HepG2 (cell line): Measurements from ENCODE around the gene NTN3. TPM values are rescaled to one million over a fixed set of nuclear protein-coding genes. Genes with fewer than 3 reads are reported as not detected.

Experiments
- ARID3A ChIP-seq: IDR thresholded peaks from 2 replicates; pipeline ENCODE4 v1.6.1; 2012; ENCODE audit warnings: low read depth, low read length, improper control_type of control experiment
- DMTF1 ChIP-seq: sonication (generic); formaldehyde crosslinking; IDR thresholded peaks from 2 replicates; pipeline ENCODE4 v1.4.0; 2020; ENCODE audit warnings: mild to moderate bottlenecking, missing genetic modification reagents
- GABPA ChIP-seq, 2 experiments: IDR thresholded peaks; 2 replicates each; pipeline ENCODE4 v1.6.1; 2011 to 2016; ENCODE audit warnings: low read depth in 2 of 2, low read length in 1 of 2, missing biosample characterization in 1 of 2, missing genetic modification characterization in 1 of 2
- MAF1 ChIP-seq: sonication (generic); formaldehyde crosslinking; IDR thresholded peaks from 2 replicates; pipeline ENCODE4 v1.5.0; 2020; ENCODE audit warnings: missing genetic modification reagents, borderline replicate concordance
- MLXIP ChIP-seq: sonication (generic); formaldehyde crosslinking; IDR thresholded peaks from 2 replicates; pipeline ENCODE4 v1.9.0; 2021; ENCODE audit warnings: missing genetic modification reagents, borderline replicate concordance
- PPARG ChIP-seq: conservative IDR thresholded peaks from 2 replicates; pipeline ENCODE4 v1.6.1; 2016; ENCODE audit warnings: missing biosample characterization, missing genetic modification reagents
- PRDM10 ChIP-seq: sonication (generic); formaldehyde crosslinking; IDR thresholded peaks from 2 replicates; pipeline ENCODE4 v1.4.0; 2020; ENCODE audit warnings: low read depth, missing genetic modification reagents
- RFX1 ChIP-seq: fragments of 450-650 bp; IDR thresholded peaks from 2 replicates; pipeline ENCODE4 v1.6.1; 2017
- SAFB2 ChIP-seq: sonication (generic); formaldehyde crosslinking; IDR thresholded peaks from 2 replicates; pipeline ENCODE4 v1.5.1; 2020; ENCODE audit warnings: missing genetic modification reagents, low read depth, mild to moderate bottlenecking, borderline replicate concordance
- SRF ChIP-seq: IDR thresholded peaks from 2 replicates; pipeline ENCODE4 v1.6.1; 2011; ENCODE audit warnings: mild to moderate bottlenecking, low read depth, low read length, moderate library complexity
- ZNF143 ChIP-seq: sonication (generic); formaldehyde crosslinking; IDR thresholded peaks from 2 replicates; pipeline ENCODE4 v1.4.0; 2020; ENCODE audit warnings: missing genetic modification reagents
- ZNF678 ChIP-seq: sonication (generic); formaldehyde crosslinking; IDR thresholded peaks from 2 replicates; pipeline ENCODE4 v1.4.0; 2020; ENCODE audit warnings: mild to moderate bottlenecking, missing genetic modification reagents
- ZNF709 ChIP-seq: sonication (generic); formaldehyde crosslinking; IDR thresholded peaks from 2 replicates; pipeline ENCODE4 v1.5.0; 2020; ENCODE audit warnings: mild to moderate bottlenecking, missing genetic modification reagents
- polyA plus RNA-seq, 8 experiments: library from polyadenylated mRNA; depleted of rRNA in 3 of 8; stranded (reverse) in 7 of 8; unstranded in 1 of 8; fragments of >200 nt; fragmentation: Illumina TruSeq in 4 of 8; extraction: Trizol in 4 of 8; gene quantifications; 2 replicates each; pipeline versions ENCODE4 v1.2.1 to v1.2.3, GENCODE V29; 2011 to 2016; ENCODE audit warnings: low read depth in 4 of 8, missing spikeins in 1 of 8, mixed read lengths in 1 of 8; ENCODE audit not compliant: insufficient read depth in 1 of 8
- total RNA-seq, 5 experiments: library from RNA; depleted of rRNA; stranded (reverse); fragments of >200 nt; fragmentation: Illumina TruSeq; extraction: Trizol; gene quantifications; 2 replicates each; pipeline ENCODE4 v1.2.3, GENCODE V29; 2016; ENCODE audit warnings: low read depth in 1 of 5
- TF ChIP-seq, protein P1 (sequence below): sonication (generic); formaldehyde crosslinking; conservative IDR thresholded peaks from 2 replicates; pipeline ENCODE4 v1.4.0; 2020; ENCODE audit warnings: missing genetic modification reagents
- TF ChIP-seq, protein P2 (sequence below): conservative IDR thresholded peaks from 2 replicates; pipeline ENCODE4 v1.6.1; 2018; ENCODE audit warnings: missing genetic modification reagents

NTN3 gene
- total and polyA plus RNA-seq, 2 of the 13 experiments (the other 11 are each of a cell fraction or from before 2014, with no cell fraction given) = 0.09 to 0.20 TPM

GRCh38 chr16:2520784-2521531, 49.9 kb downstream of the NTN3 start (continued):
- TF ChIP-seq, protein P1, sequence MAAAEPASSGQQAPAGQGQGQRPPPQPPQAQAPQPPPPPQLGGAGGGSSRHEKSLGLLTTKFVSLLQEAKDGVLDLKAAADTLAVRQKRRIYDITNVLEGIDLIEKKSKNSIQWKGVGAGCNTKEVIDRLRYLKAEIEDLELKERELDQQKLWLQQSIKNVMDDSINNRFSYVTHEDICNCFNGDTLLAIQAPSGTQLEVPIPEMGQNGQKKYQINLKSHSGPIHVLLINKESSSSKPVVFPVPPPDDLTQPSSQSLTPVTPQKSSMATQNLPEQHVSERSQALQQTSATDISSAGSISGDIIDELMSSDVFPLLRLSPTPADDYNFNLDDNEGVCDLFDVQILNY (CRISPR knock-in tag) = no peak
- TF ChIP-seq MAF1 (CRISPR knock-in tag) (no peak), ZNF143 (CRISPR knock-in tag) (no peak), GABPA (IDR thresholded peaks at IDR 0.05; ENCODE audit: low read depth, low read length) (no peak), GABPA (CRISPR knock-in tag; IDR thresholded peaks at IDR 0.05; ENCODE audit: low read depth) (0 out of 2 replicates have a peak, but pooled peaks have one; percentile 43), ARID3A (no peak), MLXIP (CRISPR knock-in tag) (no peak), SAFB2 (0 out of 2 replicates have a peak, but pooled peaks have one; percentile 7), DMTF1 (CRISPR knock-in tag) (no peak), ZNF709 (CRISPR knock-in tag) (no peak), PPARG (CRISPR knock-in tag) (no peak), SRF (no peak), RFX1 (no peak), PRDM10 (no peak), ZNF678 (no peak)
- TF ChIP-seq, protein P2, sequence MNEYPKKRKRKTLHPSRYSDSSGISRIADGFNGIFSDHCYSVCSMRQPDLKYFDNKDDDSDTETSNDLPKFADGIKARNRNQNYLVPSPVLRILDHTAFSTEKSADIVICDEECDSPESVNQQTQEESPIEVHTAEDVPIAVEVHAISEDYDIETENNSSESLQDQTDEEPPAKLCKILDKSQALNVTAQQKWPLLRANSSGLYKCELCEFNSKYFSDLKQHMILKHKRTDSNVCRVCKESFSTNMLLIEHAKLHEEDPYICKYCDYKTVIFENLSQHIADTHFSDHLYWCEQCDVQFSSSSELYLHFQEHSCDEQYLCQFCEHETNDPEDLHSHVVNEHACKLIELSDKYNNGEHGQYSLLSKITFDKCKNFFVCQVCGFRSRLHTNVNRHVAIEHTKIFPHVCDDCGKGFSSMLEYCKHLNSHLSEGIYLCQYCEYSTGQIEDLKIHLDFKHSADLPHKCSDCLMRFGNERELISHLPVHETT (CRISPR knock-in tag) = no peak
